Purkinje cell (primary cell): ENCODE data around the gene PIRT. TPM values are rescaled to one million over a fixed set of nuclear protein-coding genes. Genes with fewer than 3 reads are reported as not detected.

ENCODE experiments used
- polyA plus RNA-seq: library from polyadenylated mRNA; unstranded; fragments of >200 nt; fragmentation: Nextera tagmentation; gene quantifications from 2 replicates; pipeline ENCODE4 v1.2.1, GENCODE V29; 2014

Gene PIRT
- 0.20 and 0.95 TPM in 2 replicates for polyA plus RNA-seq

GRCh38 chr17:10837921-10838320, at the start of gene PIRT:
TSS of gene PIRT (minus strand) at chr17:10838087. CDS start at chr17:10825645, 12,442 bp downstream.

DNA sequence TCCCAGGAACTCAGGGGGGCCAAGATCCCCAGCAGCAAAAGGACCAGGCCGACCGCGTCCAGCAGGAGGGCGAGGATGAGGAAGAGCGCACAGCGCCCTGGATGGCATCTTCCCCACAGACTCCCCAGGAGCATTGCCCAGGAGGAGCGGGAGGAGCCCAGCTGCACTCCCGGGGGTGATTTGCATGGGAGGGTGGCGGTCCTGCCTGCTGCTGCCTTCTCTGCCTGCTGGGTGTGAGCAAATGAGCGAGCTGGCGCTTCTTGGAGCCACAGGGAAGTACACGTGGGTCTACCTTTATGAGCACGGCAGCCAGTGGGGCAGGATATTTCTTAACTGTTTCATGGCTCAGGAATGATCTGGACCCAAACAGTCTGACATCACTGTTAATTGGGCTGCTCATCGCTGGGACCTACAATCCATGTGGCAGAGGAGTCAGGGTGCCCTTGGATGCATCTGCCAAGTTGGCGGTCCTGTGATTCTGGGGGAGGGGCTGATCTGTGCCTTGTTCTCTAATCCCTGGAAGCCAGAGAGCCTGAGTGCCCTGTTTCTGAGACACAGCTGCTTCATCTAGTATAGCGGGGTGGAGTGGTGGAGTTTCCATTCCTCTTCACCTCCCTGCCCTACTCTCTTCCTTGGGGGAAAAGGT, 33.9 kb downstream of the PIRT start, which contains the start of gene TMEM238L:
TMEM238L (minus strand) TSS at position 270 of the 646 bp plus-strand sequence; CDS start at position 134, 136 bp downstream.

Other genes with a start within 250 kb of the PIRT start
- not detected in 2 replicates for gene MYH3, start 180.8 kb downstream of the PIRT start, polyA plus RNA-seq
- 25.3 and 26.8 TPM in 2 replicates for gene SCO1, start 140.6 kb downstream of the PIRT start, polyA plus RNA-seq
- gene ADPRM, start 140.5 kb downstream of the PIRT start, polyA plus RNA-seq, result 27.4 and 36.1 TPM in 2 replicates
- 3.2 and 4.3 TPM in 2 replicates for gene TMEM220, start 108.1 kb downstream of the PIRT start, polyA plus RNA-seq
- not detected in 2 replicates for gene TMEM238L, start 34.0 kb downstream of the PIRT start, polyA plus RNA-seq